Left lung (tissue), 10 donors: ENCODE data around the gene STXBP4. TPM values are rescaled to one million over a fixed set of nuclear protein-coding genes. Genes with fewer than 3 reads are reported as not detected.

Experiments
- ATAC-seq: fragments of 200-7000 bp; cut with Tn5 transposase; one replicate; pipeline ENCODE4 v1.9.1; 2020; ENCODE audit warnings: moderate library complexity
- DNase-seq, 4 donors: peaks; one replicate each; pipeline ENCODE4 v3.0.0-alpha.2; 2013 to 2020
- H3K27ac ChIP-seq, 2 donors: fragments of 200-600 bp; sonication (generic) in 1 of 2; one replicate each; pipeline versions ENCODE4 v1.5.0 to v1.8.0; 2020 to 2021
- H3K27me3 ChIP-seq, 2 donors: fragments of 200-600 bp; sonication (generic) in 1 of 2; one replicate each; pipeline versions ENCODE4 v1.5.0 to v1.8.0; 2020 to 2021
- H3K36me3 ChIP-seq, 2 donors: fragments of 200-600 bp; sonication (generic) in 1 of 2; one replicate each; pipeline versions ENCODE4 v1.5.0 to v1.8.0; 2020 to 2021
- H3K4me1 ChIP-seq, 2 donors: fragments of 200-600 bp; one replicate each; pipeline ENCODE4 v1.8.0; 2021
- H3K4me3 ChIP-seq, 2 donors: fragments of 200-600 bp; sonication (generic) in 1 of 2; one replicate each; pipeline versions ENCODE4 v1.5.0 to v1.8.0; 2020 to 2021; ENCODE audit warnings: mild to moderate bottlenecking in 1 of 2
- H3K9me3 ChIP-seq, 2 donors: fragments of 200-600 bp; sonication (generic) in 1 of 2; one replicate each; pipeline versions ENCODE4 v1.5.0 to v1.8.0; 2020 to 2021
- intact Hi-C, 2 donors: fragments of 100-400 bp; cut with DNase I; formaldehyde crosslinking; loops; one replicate each; pipeline versions ENCODE4 v1.11.2 to v1.14.2; 2022
- polyA plus RNA-seq, 6 donors: library from polyadenylated mRNA; unstranded; fragments of 120-200 nt; gene quantifications; one replicate each; pipeline ENCODE4 v1.2.1, GENCODE V29; 2013; ENCODE audit not compliant: insufficient read length in 6 of 6
- total RNA-seq, 2 donors: library from RNA; stranded (reverse); fragmentation: NEBNext Ultra II Directional; extraction: Animal tissue kit (Norgen Biotek cat#: 25700); gene quantifications; one replicate each; pipeline ENCODE4 v1.2.1, GENCODE V29; 2021
- TF ChIP-seq, protein P1 (sequence below), 2 donors: fragments of 200-600 bp; sonication (generic) in 1 of 2; IDR thresholded peaks; one replicate each; pipeline versions ENCODE4 v1.5.0 to v1.8.0; 2021; ENCODE audit warnings: antibody characterized with exemption in 2 of 2
- donor health status: DM: no; HTN: yes; CAD: no.
- donor health status: DM: no; HTN: no; CAD: no.

STXBP4 gene
- total and polyA plus RNA-seq, 8 donors, result 12.7 to 22.0 (median 15.5) TPM

DNA sequence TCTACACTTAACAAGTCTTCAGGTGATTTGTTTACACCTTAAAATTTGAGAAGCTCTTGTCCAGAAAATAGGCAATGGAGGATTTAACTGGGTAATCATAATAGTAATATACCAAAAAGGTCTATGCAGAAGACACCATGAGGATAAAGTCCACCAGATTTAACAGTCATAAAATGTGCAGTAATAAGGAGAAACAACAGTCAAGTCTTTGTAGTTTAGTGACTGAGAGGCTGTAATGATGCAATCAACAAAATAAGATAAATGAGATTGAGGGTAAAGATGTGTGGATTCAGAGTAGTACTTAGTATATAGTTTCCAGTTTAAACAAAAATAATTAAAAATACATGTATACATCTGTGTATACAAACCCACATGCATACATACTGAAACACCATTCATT lies 91.2 kb downstream of the STXBP4 start:
- Histone ChIP-seq H3K36me3 (no peaks in the 10 kb centered on the region), H3K4me3 (no peak overlapping the region), H3K4me1 (no peaks in the 10 kb centered on the region), H3K27ac (no peak overlapping the region), H3K27me3 (no peaks in the 10 kb centered on the region), H3K9me3 (no peaks in the 10 kb centered on the region)
- ATAC-seq (no peak), DNase-seq (no peak)
- TF ChIP-seq, protein P1, sequence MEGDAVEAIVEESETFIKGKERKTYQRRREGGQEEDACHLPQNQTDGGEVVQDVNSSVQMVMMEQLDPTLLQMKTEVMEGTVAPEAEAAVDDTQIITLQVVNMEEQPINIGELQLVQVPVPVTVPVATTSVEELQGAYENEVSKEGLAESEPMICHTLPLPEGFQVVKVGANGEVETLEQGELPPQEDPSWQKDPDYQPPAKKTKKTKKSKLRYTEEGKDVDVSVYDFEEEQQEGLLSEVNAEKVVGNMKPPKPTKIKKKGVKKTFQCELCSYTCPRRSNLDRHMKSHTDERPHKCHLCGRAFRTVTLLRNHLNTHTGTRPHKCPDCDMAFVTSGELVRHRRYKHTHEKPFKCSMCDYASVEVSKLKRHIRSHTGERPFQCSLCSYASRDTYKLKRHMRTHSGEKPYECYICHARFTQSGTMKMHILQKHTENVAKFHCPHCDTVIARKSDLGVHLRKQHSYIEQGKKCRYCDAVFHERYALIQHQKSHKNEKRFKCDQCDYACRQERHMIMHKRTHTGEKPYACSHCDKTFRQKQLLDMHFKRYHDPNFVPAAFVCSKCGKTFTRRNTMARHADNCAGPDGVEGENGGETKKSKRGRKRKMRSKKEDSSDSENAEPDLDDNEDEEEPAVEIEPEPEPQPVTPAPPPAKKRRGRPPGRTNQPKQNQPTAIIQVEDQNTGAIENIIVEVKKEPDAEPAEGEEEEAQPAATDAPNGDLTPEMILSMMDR (IDR thresholded peaks at IDR 0.05), result no peak
- intact Hi-C loops, result no loop called here

DNA sequence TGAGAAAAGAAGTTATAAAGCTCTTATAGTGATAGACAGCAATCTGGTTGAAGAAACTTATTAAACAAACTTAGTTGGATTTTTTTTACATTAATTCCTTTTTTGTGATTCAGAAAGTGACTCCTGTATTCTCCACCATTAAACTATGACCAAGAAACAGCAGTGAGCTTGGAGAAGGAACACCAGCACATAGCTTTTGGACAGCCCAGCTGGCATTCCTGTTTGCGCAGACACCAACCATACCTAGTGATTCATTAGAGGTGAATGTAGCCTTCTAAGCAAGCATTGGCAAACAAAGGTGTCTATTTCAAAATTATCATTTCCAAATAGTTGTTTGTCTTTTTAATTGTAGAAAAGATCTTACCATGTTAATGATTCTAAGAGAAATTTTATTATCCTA lies 94.4 kb downstream of the STXBP4 start:
- no peak overlapping the region for H3K27ac ChIP-seq
- no peak for ATAC-seq
- no peaks in the 10 kb centered on the region for H3K27me3 ChIP-seq
- TF ChIP-seq, protein P1 (IDR thresholded peaks at IDR 0.05), result no peak
- no peak for DNase-seq
- no peak overlapping the region for H3K4me3 ChIP-seq
- H3K36me3 ChIP-seq, result no peaks in the 10 kb centered on the region
- no peaks in the 10 kb centered on the region for H3K4me1 ChIP-seq
- no peaks in the 10 kb centered on the region for H3K9me3 ChIP-seq
- intact Hi-C loops, result no loop called here

DNA sequence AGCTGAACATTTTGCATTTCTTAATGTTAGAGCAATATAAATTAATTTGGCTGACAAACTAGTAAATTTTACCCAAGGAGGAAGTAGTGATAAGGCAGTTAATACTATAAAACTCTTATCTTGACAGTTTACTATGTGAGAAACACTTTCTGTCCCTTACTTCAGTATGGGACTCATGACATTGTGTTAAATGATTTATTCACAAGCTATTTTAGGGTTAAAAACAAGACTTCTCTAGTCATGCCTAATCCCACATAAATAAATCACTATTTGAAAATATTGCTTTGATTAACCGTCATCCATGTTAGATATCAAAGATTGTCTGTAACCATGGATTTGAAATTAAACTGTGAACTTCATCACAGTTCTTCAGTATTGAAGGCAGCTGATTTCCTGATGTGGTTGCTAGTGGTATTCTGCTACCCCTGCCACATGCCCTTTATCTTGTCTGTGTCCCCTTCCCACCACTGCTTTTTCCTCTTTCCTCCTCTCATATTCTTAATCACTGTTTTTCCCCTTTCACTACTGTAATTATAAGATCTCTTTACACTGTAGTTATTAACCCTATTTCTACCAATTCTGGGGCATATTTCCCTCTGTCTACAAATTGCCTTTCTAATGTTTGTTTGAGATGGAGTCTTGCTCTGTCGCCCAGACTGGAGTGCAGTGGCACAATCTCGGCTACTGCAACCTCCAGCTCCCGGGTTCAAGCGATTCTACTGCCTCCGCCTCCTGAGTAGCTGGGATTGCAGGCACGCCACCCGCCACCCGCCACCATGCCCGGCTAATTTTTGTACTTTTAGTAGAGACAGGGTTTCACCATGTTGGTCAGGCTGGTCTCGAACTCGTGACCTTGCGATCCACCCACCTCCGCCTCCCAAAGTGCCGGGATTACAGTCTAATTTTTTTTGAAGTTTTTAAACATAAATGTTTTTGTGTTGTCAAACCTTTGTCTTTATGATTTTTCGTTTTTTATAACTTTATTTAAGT lies 95.6 kb downstream of the STXBP4 start:
- Histone ChIP-seq H3K36me3 (no peaks in the 10 kb centered on the region), H3K27ac (no peak overlapping the region), H3K4me3 (no peak overlapping the region), H3K4me1 (no peaks in the 10 kb centered on the region), H3K9me3 (no peaks in the 10 kb centered on the region), H3K27me3 (no peaks in the 10 kb centered on the region)
- no peak for ATAC-seq
- no peak for DNase-seq
- intact Hi-C loops, result no loop called here
- TF ChIP-seq, protein P1 (IDR thresholded peaks at IDR 0.05), result no peak

DNA sequence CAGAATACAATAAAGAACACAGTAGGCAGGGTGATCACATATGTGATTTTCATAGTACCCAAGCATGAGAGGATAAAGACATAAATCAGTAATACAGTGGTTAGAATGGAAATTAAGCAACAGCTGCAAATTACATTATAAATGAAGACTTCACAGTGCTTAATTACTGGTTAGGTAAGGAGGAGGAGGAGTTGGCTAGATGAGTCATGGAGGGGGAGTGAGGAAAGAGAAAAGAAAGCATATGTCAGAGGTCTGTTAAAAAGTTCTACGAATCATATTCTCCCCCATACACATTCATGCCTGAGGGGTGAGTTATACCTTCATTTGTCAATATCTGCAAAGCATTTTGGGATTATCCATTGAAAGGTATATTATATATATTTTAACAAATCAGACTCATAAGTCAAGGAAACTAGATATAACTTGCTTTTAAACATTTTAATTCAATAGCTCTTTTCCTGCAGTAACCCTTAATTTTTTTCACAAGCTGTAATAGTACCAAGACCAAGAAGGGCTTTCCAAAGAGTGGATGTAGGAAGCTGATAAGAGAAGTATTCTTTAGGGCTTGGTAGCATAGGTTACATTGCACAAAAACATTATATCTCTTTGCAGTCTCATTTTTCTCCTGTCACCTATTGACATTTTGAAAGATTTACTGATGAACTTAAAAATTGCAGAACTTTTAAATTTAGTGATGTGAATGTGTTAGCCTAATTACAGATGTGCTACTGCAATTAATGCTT lies 99.3 kb downstream of the STXBP4 start:
- DNase-seq, result no peak

More for the DNA sequence above, 99.3 kb downstream of the STXBP4 start:
- intact Hi-C loops, result no loop called here
- no peaks in the 10 kb centered on the region for H3K27me3 ChIP-seq
- no peaks in the 10 kb centered on the region for H3K4me1 ChIP-seq
- H3K4me3 ChIP-seq, result no peak overlapping the region
- H3K36me3 ChIP-seq, result no peaks in the 10 kb centered on the region
- H3K9me3 ChIP-seq, result no peaks in the 10 kb centered on the region
- ATAC-seq, result no peak
- no peak overlapping the region for H3K27ac ChIP-seq
- TF ChIP-seq, protein P1 (IDR thresholded peaks at IDR 0.05), result no peak
